ENCODE data around the gene PIN4.

The PIN4 gene

DNA sequence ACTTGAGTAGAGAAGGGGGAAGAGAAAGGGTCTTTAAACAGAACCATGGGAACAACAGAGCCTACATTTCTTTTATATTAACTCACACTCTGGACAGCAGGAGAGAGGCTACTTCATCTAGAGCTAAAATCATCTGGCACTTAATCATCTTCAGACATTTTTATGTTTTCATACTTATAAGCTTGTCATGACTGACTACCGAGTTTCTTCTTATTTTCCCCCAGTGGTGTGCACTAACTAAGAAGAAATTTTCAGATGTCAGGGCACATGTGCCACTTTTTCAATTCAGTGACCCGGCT is 38.0 kb upstream of the PIN4 start:
- H3K27me3 ChIP-seq (ENCODE audit: insufficient read depth, low read depth): no peaks in the 10 kb centered on the region
- H3K9ac ChIP-seq: no peak overlapping the region
- H4K20me1 ChIP-seq (ENCODE audit: insufficient read depth): no peaks in the 10 kb centered on the region

DNA sequence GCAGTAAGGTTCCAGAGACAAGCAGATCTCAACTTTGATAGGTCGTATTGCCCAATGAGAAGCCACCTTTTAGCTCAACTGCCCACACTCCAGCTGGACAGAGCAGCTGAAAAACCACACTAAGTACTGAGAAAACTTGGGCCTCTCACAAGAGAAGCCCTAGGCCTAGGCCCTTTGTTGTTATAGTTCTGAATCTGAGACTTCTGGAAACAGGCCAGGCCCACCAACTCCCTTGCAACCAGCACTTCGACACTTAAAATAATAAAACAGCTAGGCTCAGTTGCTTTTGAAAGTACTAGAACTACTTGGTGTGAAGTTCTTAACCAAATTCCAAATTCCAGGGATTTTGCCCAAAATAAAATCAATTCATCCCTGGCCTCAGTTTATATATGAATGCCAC is 36.4 kb upstream of the PIN4 start:
- Histone ChIP-seq H3K27me3 (ENCODE audit: insufficient read depth, low read depth) (no peaks in the 10 kb centered on the region), H3K36me3 (ENCODE audit: insufficient read depth) (no peaks in the 10 kb centered on the region), H3K27ac (peak overlapping the region; percentile 54; the same call in 1 of the 2 replicates), H3K9ac (peak overlapping the region; percentile 6; the same call in 1 of the 2 replicates), H2AFZ (ENCODE audit: low read depth) (no peak overlapping the region), H3K79me2 (ENCODE audit: insufficient read depth, low read depth) (no peaks in the 10 kb centered on the region), H3K4me1 (ENCODE audit: low read depth, poor library complexity, severe bottlenecking) (peaks cover 65% of the 10 kb centered on the region), H4K20me1 (ENCODE audit: insufficient read depth) (no peaks in the 10 kb centered on the region), H3K4me2 (peak overlapping the region; percentile 87), H3K4me3 (IDR thresholded peaks at IDR 0.05; ENCODE audit: insufficient read depth, low read depth, low read length) (no peak overlapping the region)
- TF ChIP-seq, protein P1, sequence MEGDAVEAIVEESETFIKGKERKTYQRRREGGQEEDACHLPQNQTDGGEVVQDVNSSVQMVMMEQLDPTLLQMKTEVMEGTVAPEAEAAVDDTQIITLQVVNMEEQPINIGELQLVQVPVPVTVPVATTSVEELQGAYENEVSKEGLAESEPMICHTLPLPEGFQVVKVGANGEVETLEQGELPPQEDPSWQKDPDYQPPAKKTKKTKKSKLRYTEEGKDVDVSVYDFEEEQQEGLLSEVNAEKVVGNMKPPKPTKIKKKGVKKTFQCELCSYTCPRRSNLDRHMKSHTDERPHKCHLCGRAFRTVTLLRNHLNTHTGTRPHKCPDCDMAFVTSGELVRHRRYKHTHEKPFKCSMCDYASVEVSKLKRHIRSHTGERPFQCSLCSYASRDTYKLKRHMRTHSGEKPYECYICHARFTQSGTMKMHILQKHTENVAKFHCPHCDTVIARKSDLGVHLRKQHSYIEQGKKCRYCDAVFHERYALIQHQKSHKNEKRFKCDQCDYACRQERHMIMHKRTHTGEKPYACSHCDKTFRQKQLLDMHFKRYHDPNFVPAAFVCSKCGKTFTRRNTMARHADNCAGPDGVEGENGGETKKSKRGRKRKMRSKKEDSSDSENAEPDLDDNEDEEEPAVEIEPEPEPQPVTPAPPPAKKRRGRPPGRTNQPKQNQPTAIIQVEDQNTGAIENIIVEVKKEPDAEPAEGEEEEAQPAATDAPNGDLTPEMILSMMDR (conservative IDR thresholded peaks at IDR 0.05; ENCODE audit: low read depth, low read length): no peak

More for the DNA sequence above, 38.0 kb upstream of the PIN4 start:
- H3K4me1 ChIP-seq (ENCODE audit: low read depth, poor library complexity, severe bottlenecking): peaks cover 67% of the 10 kb centered on the region
- no peak overlapping the region for H2AFZ ChIP-seq (ENCODE audit: low read depth)
- H3K4me3 ChIP-seq (IDR thresholded peaks at IDR 0.05; ENCODE audit: insufficient read depth, low read depth, low read length): no peak overlapping the region
- no peaks in the 10 kb centered on the region for H3K79me2 ChIP-seq (ENCODE audit: insufficient read depth, low read depth)
- peak overlapping the region; percentile 30; the same call in 1 of the 2 replicates for H3K27ac ChIP-seq
- no peaks in the 10 kb centered on the region for H3K36me3 ChIP-seq (ENCODE audit: insufficient read depth)
- TF ChIP-seq, protein P1 (conservative IDR thresholded peaks at IDR 0.05; ENCODE audit: low read depth, low read length): no peak
- peak overlapping the region; percentile 93 for H3K4me2 ChIP-seq

DNA sequence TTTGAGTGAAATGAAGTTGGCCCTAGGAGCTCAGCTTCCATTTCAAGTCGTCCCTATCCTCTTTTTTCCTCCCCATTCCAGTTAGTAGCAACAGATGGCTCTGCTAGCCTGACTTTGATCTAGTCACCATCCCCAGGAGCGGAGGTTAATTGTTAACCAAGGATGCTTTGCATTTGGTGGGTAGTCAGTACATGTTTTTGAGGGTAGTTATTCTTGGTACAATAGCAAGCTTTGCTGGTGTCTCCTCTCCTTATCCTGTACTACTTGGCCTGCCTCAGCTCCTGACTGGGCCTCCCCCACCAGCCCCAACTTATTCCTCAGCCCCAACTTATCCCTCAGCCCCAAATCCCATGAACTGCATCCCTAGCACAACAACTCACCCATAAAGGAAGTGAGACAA is 35.0 kb upstream of the PIN4 start:
- no peak overlapping the region for H3K27ac ChIP-seq
- H4K20me1 ChIP-seq (ENCODE audit: insufficient read depth): no peaks in the 10 kb centered on the region
- H3K27me3 ChIP-seq (ENCODE audit: insufficient read depth, low read depth): no peaks in the 10 kb centered on the region
- no peak overlapping the region for H3K9ac ChIP-seq
- no peaks in the 10 kb centered on the region for H3K79me2 ChIP-seq (ENCODE audit: insufficient read depth, low read depth)
- TF ChIP-seq, protein P1 (conservative IDR thresholded peaks at IDR 0.05; ENCODE audit: low read depth, low read length): no peak
- no peak overlapping the region; the same call in 1 of the 2 replicates for H3K4me2 ChIP-seq
- no peaks in the 10 kb centered on the region for H3K36me3 ChIP-seq (ENCODE audit: insufficient read depth)
- peaks cover 52% of the 10 kb centered on the region for H3K4me1 ChIP-seq (ENCODE audit: low read depth, poor library complexity, severe bottlenecking)
- no peak overlapping the region for H2AFZ ChIP-seq (ENCODE audit: low read depth)
- H3K4me3 ChIP-seq (IDR thresholded peaks at IDR 0.05; ENCODE audit: insufficient read depth, low read depth, low read length): no peak overlapping the region

DNA sequence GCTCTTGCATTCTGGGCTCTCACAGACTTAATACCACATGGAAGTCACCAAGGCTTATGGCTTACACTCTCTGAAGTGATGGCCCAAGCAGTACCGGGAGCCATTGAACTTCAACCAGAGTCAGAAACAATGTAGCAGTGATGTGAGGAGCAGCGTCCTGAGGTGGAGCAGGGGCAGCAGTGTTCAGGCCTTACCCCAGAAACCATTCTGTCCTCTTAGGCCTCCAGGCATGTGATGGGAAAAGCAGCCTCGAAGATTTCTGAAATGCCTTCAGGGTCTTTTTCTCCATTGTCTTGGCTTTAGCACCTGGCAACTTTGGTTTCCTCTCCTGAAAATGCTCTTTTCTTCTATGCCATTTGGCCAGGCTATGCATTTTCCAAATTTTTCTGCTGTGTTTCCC is 22.8 kb upstream of the PIN4 start:
- Histone ChIP-seq H3K27me3 (ENCODE audit: insufficient read depth, low read depth) (no peaks in the 10 kb centered on the region), H3K27ac (no peak overlapping the region), H3K79me2 (ENCODE audit: insufficient read depth, low read depth) (no peaks in the 10 kb centered on the region), H2AFZ (ENCODE audit: low read depth) (no peak overlapping the region), H3K9ac (no peak overlapping the region), H3K4me3 (IDR thresholded peaks at IDR 0.05; ENCODE audit: insufficient read depth, low read depth, low read length) (no peak overlapping the region), H3K36me3 (ENCODE audit: insufficient read depth) (no peaks in the 10 kb centered on the region), H4K20me1 (ENCODE audit: insufficient read depth) (no peaks in the 10 kb centered on the region), H3K4me2 (no peak overlapping the region), H3K4me1 (ENCODE audit: low read depth, poor library complexity, severe bottlenecking) (no peaks in the 10 kb centered on the region)
- TF ChIP-seq, protein P1 (conservative IDR thresholded peaks at IDR 0.05; ENCODE audit: low read depth, low read length): no peak
